Brain microvascular endothelial cell (primary cell): ENCODE data around the gene TMPRSS11E.

Source experiments
- DNase-seq: peaks from one replicate; pipeline ENCODE4 v3.0.0-alpha.2; 2020
- H3K27ac ChIP-seq: fragments of 250-450 bp; sonication (Bioruptor Pico); 2 replicates; pipeline ENCODE4 v1.5.1; 2020; ENCODE audit warnings: mild to moderate bottlenecking, moderate library complexity
- H3K27me3 ChIP-seq: fragments of 250-450 bp; sonication (Bioruptor Pico); replicated peaks from 2 replicates; pipeline ENCODE4 v1.5.1; 2020; ENCODE audit warnings: mild to moderate bottlenecking
- H3K36me3 ChIP-seq: fragments of 250-450 bp; sonication (Bioruptor Pico); replicated peaks from 2 replicates; pipeline ENCODE4 v1.5.1; 2020; ENCODE audit warnings: mild to moderate bottlenecking
- H3K4me3 ChIP-seq: 2 replicates; pipeline ENCODE4 v1.5.1; 2011; ENCODE audit warnings: low read depth, mild to moderate bottlenecking, control low read depth, low read length, moderate library complexity
- in situ Hi-C: cut with HindIII; loops from 2 replicates; pipeline ENCODE4 v1.10.0; 2017; ENCODE audit warnings: low sequenced_read_pairs, low pct_ligation_motif_present
- TF ChIP-seq, protein P1 (sequence below): IDR thresholded peaks from 2 replicates; pipeline ENCODE4 v1.5.1; 2011; ENCODE audit warnings: low read depth, mild to moderate bottlenecking, moderate library complexity, low read length, control low read depth, inconsistent platforms; ENCODE audit errors: missing control alignments

TMPRSS11E gene

DNA sequence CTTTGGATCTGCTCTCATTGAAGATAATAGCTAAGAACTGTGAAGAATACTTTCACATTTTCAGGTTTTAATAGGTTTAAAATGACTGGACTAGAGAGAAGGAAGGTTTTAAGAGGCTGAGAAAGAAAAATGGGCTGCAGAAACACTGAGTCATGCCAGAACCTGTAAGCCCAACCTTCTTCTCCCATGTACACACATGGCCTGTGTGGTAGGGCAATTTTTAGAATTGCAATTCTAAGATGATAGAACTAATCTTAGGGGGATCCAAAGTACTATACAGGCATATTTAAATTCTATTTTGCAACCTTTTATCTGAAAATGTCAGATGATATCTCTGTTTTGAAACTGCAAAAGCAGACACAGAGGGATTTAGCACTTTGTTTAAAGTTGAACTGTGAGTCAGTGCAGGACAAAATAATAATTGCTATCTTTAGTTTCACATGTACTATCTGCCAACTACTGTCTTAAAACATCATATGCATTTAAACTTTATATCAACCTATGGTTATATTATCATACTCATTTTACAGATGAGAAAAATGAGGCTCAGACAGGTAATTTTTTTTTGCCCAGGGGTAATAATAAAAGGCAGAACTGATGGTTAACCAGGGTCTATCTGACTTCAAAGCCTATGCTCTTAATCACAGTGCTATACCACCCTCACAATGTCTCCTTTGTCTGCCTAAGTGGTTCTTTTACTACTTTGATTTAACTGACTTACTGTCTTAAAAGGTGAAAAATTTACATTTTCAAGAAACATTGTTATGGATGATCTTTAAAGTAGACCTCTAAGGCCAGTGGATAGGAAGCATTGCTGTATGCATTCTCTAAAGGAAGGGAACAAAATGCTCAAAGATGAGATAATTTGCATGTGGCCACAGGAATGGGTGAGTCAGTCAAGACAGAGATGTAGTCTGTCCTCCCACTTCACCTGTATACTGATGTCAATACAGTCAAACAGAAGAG, 4.3 kb downstream of the TMPRSS11E start:
- in situ Hi-C loops, result no loop called here
- DNase-seq, result no peak
- H3K27me3 ChIP-seq, result no peaks in the 10 kb centered on the region
- no peak overlapping the region for H3K4me3 ChIP-seq
- TF ChIP-seq, protein P1, sequence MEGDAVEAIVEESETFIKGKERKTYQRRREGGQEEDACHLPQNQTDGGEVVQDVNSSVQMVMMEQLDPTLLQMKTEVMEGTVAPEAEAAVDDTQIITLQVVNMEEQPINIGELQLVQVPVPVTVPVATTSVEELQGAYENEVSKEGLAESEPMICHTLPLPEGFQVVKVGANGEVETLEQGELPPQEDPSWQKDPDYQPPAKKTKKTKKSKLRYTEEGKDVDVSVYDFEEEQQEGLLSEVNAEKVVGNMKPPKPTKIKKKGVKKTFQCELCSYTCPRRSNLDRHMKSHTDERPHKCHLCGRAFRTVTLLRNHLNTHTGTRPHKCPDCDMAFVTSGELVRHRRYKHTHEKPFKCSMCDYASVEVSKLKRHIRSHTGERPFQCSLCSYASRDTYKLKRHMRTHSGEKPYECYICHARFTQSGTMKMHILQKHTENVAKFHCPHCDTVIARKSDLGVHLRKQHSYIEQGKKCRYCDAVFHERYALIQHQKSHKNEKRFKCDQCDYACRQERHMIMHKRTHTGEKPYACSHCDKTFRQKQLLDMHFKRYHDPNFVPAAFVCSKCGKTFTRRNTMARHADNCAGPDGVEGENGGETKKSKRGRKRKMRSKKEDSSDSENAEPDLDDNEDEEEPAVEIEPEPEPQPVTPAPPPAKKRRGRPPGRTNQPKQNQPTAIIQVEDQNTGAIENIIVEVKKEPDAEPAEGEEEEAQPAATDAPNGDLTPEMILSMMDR, result no peak
- no peak overlapping the region for H3K27ac ChIP-seq
- H3K36me3 ChIP-seq, result no peaks in the 10 kb centered on the region

DNA sequence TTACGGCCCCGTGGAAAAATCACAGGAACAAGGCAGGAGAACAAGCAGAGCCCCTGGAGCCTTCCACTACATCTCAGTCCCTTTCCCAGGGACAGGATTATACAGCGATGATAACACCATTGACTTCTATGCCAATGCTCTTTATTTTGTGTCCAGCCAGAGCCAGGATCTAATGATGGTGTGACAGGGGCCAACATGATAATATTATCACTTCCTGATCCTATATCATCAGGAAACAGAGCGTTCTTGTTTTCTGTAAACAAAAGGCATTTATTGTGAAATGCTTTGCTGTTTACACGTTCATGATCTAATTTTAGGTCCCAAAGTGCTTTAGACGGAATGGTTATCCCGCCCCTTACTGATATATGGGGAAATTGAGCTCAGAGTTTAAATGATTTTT, 12.8 kb downstream of the TMPRSS11E start:
- Histone ChIP-seq H3K27ac (no peak overlapping the region), H3K4me3 (no peak overlapping the region), H3K27me3 (no peaks in the 10 kb centered on the region), H3K36me3 (no peaks in the 10 kb centered on the region)
- in situ Hi-C loops, result no loop called here
- DNase-seq, result no peak
- TF ChIP-seq, protein P1, result no peak

DNA sequence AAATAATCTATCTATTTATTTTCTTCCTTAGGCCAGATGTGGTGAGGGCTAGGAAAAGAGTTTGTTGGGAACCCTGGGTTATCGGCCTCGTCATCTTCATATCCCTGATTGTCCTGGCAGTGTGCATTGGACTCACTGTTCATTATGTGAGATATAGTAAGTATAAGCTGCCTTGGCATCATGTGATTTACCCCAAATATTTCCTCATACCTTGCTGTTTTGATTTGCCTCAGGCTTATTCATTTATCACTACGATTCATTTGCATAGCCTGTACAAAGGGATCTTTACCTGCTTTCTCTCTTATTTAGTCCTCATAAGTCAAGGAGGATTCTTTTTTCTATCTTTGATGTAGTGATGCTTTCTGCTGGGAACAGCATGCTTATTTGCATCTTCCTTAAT, 14.5 kb downstream of the TMPRSS11E start:
- Histone ChIP-seq H3K36me3 (no peaks in the 10 kb centered on the region), H3K4me3 (no peak overlapping the region), H3K27me3 (no peaks in the 10 kb centered on the region), H3K27ac (no peak overlapping the region)
- in situ Hi-C loops, result no loop called here
- no peak for DNase-seq
- TF ChIP-seq, protein P1, result no peak

DNA sequence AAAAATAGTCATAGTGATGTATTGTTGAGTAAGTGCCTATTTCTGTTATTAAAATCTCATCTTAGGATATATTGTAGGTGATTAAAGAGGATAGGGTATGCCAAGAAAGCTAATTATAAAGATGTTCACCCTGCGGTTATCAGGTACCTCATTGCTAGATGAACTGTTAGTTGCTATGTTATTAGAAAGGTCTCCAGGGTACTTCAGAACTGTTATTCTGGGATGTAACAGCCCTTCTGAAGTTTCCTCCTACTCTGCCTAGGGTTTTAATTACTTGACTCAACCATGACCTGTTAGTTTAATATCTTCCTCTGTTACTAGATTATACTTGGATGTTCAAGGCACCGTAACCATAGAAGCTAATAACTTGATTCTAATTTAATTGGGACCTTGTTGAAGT, 15.4 kb downstream of the TMPRSS11E start:
- H3K27ac ChIP-seq, result no peak overlapping the region
- TF ChIP-seq, protein P1, result no peak
- in situ Hi-C loops, result no loop called here

DNA sequence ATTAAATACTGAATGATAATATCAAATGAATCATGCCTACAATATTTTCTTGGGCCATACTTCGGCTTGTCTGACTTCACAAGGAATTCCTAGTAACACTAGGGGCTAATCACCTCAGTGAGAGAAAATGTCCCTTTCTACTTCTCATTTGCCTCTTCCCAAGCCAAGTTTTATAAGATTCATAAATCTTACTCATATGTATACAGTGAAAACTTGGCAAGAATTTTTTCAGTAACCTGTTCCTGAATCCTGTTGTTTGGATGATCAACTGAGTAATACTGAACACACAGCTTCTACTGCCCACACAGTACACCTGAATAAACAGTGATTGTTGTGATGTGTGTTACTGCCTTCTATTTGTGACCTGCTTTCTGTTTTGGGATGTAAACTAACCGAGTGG, 16.5 kb downstream of the TMPRSS11E start:
- H3K4me3 ChIP-seq, result no peak overlapping the region
- no peaks in the 10 kb centered on the region for H3K36me3 ChIP-seq
- TF ChIP-seq, protein P1, result no peak
- no peak for DNase-seq
- H3K27ac ChIP-seq, result no peak overlapping the region
- in situ Hi-C loops, result no loop called here
- no peaks in the 10 kb centered on the region for H3K27me3 ChIP-seq

More for the DNA sequence above, 15.4 kb downstream of the TMPRSS11E start:
- no peaks in the 10 kb centered on the region for H3K27me3 ChIP-seq
- H3K36me3 ChIP-seq, result no peaks in the 10 kb centered on the region
- no peak overlapping the region for H3K4me3 ChIP-seq
- DNase-seq, result no peak

DNA sequence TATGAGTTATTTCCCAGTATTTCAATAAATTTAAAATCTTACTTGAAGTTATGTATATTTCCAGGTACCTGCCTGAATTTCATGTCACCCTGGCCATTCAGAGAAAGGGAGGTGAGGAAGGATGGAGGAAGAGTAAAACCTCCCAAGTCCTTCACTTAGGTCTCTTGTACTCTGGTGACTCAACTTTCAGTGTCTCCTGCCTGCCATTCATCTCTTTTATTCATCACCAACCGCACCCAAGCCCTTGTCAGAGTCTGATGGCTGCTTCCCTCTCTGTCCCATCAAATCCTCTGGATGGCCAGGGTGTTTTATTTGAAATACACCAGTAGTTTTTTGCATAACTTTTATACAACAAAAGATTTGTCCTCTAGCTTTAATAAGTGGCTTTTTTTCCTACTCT, 17.8 kb downstream of the TMPRSS11E start:
- Histone ChIP-seq H3K36me3 (no peaks in the 10 kb centered on the region), H3K27ac (no peak overlapping the region), H3K27me3 (no peaks in the 10 kb centered on the region), H3K4me3 (no peak overlapping the region)
- in situ Hi-C loops, result no loop called here
- DNase-seq, result no peak
- TF ChIP-seq, protein P1, result no peak
